ENCODE results near the gene UBE2D2.

The UBE2D2 gene

GRCh38 chr5:139648205-139649081, 87.3 kb downstream of the UBE2D2 start, which contains the start of gene CXXC5:
Gene CXXC5 (plus strand): TSS chr5:139648349. CDS start chr5:139680524, 32,175 bp downstream.
- DNase-seq (ENCODE audit: low read depth): peak; percentile 90

GRCh38 chr5:139649082-139649991, 88.2 kb downstream of the UBE2D2 start:
- no peak for DNase-seq (ENCODE audit: low read depth)

DNA sequence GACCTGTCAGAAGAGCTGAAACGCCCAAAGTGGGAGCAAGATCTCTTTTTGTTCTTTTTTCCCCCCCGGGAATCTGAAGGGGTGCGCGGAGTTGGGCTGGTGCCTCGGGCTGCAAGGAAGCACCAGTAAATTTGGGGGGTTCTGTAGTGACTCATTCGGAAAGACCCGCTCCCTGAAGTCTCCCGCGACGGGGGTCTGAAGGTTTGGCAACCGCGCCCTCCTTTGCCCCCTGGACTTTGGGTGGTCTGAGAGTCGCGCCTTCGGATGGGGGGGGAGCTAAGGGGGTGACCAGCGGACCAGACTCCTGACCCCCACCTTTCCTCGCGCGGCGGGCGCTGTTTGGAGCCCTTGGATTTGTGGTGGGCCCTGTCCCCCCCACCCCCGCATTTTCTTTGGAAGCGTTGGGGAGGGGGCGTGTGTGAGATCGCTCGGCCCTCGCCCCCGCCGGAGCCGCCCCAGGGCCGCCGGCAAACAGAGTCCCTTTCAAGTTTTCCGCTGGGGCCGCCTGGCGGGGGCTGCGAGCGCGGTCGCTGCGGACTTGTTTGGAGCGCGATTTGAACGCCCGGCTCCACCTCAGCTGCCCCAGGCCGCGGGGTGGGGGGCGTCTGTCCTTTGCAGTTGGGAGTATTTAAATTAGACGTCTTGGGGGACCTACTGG, 89.0 kb downstream of the UBE2D2 start:
- no peak for DNase-seq (ENCODE audit: low read depth)

GRCh38 chr5:139650689-139651042, 89.5 kb downstream of the UBE2D2 start:
- no peak for DNase-seq (ENCODE audit: low read depth)

GRCh38 chr5:139651043-139651834, 90.1 kb downstream of the UBE2D2 start:
- DNase-seq (ENCODE audit: low read depth): peak; percentile 42

DNA sequence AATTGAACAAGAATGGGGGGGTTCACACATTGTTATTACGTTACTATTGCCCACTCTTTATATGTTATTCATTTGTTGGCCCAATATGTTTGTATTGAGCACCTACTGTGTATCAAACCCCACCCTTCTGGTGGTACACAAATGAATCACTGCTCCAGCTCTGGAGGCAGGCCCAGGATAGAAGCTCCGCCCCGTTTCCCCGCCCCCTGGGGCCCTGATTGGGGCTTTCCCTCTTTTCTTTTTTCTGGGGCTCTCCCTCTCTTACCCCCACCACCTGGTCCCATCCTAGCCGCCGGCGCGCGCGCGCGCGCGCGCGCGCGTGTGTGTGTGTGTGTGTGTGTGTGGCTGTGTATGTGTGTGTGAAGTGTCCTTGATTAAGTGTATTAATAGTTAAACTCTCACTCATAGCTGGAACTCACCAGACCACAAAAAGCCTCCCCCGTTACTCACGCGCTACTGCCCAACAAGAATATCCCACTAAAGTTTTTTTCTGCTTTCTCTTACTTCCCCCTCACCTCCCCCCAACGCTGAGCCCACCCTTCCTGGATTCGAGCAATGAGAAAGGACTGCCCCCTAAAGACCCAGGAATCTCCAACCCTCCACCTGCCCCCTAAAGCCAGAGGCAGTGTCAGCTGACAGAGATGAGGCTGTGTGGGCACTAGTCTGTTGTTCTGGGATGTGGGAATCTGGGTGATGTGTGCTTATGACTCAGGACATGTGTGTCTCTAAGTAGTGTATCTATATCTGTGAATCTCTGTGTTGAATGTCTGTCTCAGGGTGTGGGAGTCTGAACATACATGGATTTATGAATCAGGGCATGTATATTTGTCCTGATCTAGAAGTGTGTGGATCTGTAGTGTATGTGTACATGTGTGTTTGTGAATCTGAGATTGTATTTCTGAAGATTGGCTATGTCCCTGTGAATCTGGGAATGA, 91.0 kb downstream of the UBE2D2 start:
- peak; percentile 59 for DNase-seq (ENCODE audit: low read depth)

GRCh38 chr5:139652788-139653241, 91.7 kb downstream of the UBE2D2 start:
- DNase-seq (ENCODE audit: low read depth): no peak

DNA sequence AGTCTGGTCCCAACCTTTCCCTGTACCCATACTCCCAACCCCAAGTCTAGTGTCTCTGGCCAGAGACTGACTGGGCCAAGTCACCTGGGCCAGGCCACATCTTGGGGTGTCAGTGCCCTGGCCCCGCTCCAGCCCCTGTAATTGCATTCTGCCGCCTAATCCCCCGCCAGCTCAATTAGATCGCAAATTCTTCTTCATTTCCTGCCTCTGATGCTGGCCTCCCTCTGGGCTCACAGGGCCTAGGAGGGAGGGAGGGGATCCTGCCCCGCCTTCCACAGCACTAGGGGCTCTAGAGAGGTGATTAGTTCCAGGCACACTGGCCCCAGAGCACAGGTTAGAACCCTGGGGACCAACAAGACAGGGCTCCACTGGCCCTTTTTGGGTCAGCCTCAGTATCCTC, 92.5 kb downstream of the UBE2D2 start:
- DNase-seq (ENCODE audit: low read depth): no peak

DNA sequence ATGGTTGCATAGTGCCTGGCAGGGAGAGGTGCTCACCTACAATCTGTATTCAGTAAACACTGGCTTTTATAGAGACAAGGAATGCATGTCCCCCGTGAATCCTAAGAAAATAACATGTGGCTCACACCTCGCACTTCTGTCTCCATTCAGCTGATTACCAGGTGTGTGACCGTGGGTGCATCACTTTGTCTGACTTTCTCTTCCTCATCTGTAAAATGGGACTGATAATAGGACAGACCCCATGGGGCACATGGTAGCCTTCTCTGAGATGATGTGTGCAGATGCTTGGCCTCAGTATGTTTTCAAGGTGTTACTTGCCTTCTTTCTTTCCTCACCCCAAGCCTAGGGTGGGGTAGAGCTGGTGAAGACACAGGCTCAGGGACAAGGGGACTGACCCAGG, 93.3 kb downstream of the UBE2D2 start:
- DNase-seq (ENCODE audit: low read depth): no peak

DNA sequence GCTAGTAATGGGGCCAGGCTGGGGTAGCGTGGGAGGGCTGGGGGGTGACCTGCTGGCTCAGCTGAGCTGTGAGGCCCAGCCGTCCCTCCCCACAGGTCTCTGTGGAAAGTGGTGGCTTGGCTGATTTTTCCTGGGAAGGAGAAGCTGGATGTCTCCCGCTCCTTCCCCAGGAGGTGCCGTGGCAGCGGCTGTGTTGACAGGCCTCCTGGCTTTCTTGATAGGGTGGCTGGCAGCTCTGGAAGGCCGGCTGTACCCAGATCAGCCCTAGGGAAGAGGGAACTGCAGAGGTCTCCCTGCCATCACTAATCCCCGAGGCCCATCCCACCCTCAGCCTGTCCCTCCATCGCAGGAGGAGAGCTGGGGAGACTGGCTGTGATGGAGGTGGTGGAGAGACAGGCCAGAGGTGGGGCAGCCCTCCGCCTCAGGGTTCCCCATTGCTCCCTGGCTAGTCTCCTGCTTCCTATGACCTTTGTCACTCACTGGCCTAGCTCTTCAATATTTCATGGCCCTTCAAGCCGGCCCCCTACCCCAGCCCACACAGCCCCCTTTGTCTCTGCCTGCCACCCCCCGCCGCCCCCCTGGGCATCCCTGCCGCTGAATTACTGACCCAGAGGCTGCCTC, 93.8 kb downstream of the UBE2D2 start:
- DNase-seq (ENCODE audit: low read depth): no peak

- peak; percentile 93 for DNase-seq (ENCODE audit: low read depth)
These were observed 94.7 kb downstream of the UBE2D2 start for GRCh38 chr5:139655727-139656271.

DNA sequence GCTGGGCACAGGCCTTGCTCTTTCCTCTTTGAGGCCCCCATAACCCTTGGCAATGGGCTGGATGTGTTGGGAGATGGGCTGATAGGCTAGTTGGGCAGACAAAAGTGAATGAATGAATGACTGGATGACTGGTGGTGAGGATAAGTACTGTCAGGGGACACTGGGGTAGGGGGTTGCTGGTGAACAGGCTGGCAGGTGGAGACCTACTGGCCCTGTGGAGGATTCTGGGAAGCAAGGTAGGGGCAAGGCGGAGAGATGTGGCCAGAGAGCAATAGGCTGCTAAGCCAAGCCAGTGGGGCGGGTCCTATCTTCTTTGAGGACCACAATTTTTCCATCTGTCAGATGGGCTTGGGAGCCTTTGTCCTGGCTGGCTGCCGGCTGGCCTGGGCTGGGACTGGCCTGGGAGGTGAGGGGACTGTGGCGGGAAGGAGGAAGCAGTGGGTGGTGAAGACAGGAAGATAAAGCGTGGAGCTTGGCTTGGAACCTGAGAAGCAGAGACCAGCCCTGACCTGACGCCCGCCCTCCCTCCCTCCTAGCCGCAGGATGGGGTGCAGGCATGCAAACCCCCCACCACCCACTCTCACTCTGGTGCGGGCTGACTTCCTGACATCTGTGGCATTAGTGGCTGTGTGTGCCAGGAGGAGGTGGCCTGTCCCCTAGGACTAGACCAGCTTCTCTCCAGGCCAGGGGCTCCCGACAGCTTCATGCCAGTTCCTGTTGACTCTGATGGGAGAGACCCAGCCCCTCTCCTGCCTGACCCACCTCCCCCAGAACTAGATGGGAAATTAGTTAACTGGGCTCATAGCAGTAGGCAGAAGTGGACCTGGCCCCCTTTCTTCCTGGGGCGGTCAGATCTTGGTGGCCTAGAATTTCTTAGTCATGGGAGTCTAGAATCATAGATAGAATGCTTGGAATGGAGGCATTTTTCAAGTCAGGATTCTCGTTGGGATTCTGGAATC, 96.5 kb downstream of the UBE2D2 start:
- no peak for DNase-seq (ENCODE audit: low read depth)

GRCh38 chr5:139658501-139658927, 97.4 kb downstream of the UBE2D2 start:
- peak; percentile 52 for DNase-seq (ENCODE audit: low read depth)

DNA sequence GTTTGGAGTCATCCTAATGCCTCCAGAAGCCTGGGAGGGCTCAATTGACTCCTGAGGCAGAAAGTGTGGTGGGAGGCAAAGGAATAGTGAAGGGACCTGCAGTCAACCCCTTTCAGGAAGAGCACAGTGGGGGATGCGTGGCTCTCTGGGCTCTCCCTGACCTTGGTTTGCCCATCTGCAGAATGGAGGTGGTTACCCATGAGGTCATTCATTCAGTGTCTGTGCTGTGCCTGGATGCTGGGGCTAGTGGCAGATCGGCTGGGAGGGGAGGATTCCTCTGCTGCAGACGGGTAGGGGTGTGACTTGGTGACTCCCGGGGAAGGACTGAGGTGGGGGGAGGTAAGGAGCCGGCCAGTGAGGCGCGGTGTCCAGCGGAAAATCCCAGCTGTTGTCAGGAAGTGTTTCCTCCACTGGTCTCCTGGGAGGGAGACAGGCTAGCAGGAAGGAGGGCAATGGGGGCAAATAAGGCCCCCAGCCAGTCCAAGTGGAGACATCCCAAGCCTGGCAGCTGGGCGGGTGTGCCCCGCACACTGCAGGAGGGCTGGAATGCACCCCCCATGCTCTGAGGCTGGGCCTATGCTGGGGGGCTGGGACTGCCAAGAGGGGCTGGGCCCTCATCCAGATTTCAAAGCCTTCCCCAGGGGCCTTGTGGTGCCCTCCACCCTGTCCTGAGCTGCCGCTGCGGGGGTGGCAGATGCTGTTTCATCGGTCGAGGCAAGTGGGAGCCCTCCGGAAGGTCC, 98.0 kb downstream of the UBE2D2 start:
- DNase-seq (ENCODE audit: low read depth): peak; percentile 78

GRCh38 chr5:139659695-139660101, 98.6 kb downstream of the UBE2D2 start:
- DNase-seq (ENCODE audit: low read depth): no peak

DNA sequence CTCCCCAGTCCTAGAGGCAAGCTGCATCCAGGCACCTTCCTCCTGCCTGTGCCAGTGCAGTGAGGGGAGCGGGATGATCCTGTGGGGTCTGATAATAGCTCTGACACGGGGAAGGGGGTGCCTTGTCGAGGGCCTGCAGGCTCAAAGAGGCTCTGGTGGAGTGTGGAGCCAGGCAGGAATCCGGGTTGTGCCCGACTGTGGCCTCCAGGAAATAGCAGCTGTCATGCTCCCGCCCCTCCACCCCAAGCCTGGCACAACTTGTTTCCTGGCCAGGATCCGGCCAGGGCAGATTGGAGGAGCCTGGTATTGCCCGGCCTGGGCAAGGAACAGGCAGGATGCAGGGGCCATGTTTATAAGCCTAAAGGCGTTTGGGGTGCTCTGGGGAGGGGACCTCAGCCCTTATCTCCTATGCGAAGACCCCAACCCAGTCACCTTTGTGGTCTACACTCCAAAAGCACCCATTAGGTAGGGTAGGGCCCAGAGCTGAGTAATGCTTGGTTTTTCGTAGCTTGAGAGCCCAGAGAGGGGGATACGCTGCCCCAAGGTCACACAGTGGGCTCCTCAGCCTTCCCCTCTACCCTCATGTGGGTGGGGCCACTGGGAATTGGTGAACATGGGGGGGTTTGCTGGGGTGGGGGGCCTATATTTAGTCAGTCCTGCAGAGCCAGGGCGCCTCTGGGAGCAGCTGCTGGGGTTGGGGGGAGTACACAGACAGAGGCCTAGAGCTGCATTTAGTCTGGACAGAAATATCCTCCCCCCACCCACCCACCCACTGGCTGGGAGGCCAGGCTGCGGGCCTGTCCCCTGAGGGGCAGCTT, 99.2 kb downstream of the UBE2D2 start:
- peak; percentile 76 for DNase-seq (ENCODE audit: low read depth)

Data from fibroblast of gingiva (primary cell).